Anterior cingulate cortex (tissue), 58 donors: ENCODE results near the gene PTPRU.

Source experiments
- DNase-seq, 58 donors: peaks; one replicate each; lab custom pipeline; 2025; lab: John Stamatoyannopoulos, UW

The PTPRU gene

GRCh38 chr1:29243023-29243870 is 6.9 kb downstream of the PTPRU start:
- DNase-seq = no peak

GRCh38 chr1:29243871-29244200 is 7.5 kb downstream of the PTPRU start:
- no peak for DNase-seq

- no peak for DNase-seq
Measured at GRCh38 chr1:29245261-29245660, 8.9 kb downstream of the PTPRU start.

GRCh38 chr1:29245876-29246275 is 9.6 kb downstream of the PTPRU start:
- peak in 28 of 58 donors; percentile 10 to 57 (median 27) for DNase-seq

- DNase-seq = no peak
Measured at GRCh38 chr1:29247044-29247443, 10.7 kb downstream of the PTPRU start.

- DNase-seq = no peak
Measured at GRCh38 chr1:29247571-29248273, 11.4 kb downstream of the PTPRU start.

- no peak for DNase-seq
Measured at GRCh38 chr1:29248409-29248808, 12.1 kb downstream of the PTPRU start.

GRCh38 chr1:29249170-29249691 is 12.9 kb downstream of the PTPRU start:
- DNase-seq = no peak

GRCh38 chr1:29249951-29250581 is 13.7 kb downstream of the PTPRU start:
- DNase-seq = no peak

GRCh38 chr1:29251164-29252124 is 15.1 kb downstream of the PTPRU start:
- no peak for DNase-seq

GRCh38 chr1:29253180-29253579 is 16.9 kb downstream of the PTPRU start:
- DNase-seq = no peak

GRCh38 chr1:29254346-29254745 is 18.0 kb downstream of the PTPRU start:
- DNase-seq = no peak

- DNase-seq = no peak
Measured at GRCh38 chr1:29255134-29255666, 18.9 kb downstream of the PTPRU start.

GRCh38 chr1:29256394-29256793 is 20.1 kb downstream of the PTPRU start:
- no peak for DNase-seq

- DNase-seq = peak in 2 of 58 donors; percentile 5 to 16
Measured at GRCh38 chr1:29256979-29257804, 20.9 kb downstream of the PTPRU start.

- DNase-seq = no peak
Measured at GRCh38 chr1:29258189-29258975, 22.1 kb downstream of the PTPRU start.

- no peak for DNase-seq
Measured at GRCh38 chr1:29258976-29259801, 22.9 kb downstream of the PTPRU start.
